HUES64 (cell line): ENCODE results near the gene JOSD2.
"Not testable (repeated sequence)": the region's sequence is repeated elsewhere in the genome, so short reads cannot be mapped to it uniquely, and the experiment has no call there.

ENCODE experiments used
- H3K27ac ChIP-seq: 2 replicates; pipeline ENCODE4 v1.7.0; 2013; ENCODE audit warnings: low read depth, low read length, inconsistent platforms
- H3K27me3 ChIP-seq: 2 replicates; pipeline ENCODE4 v1.6.1; 2013; ENCODE audit warnings: mild to moderate bottlenecking, low read length; ENCODE audit not compliant: insufficient read depth
- H3K36me3 ChIP-seq: 2 replicates; pipeline ENCODE4 v1.6.1; 2013; ENCODE audit warnings: mild to moderate bottlenecking, low read length; ENCODE audit not compliant: insufficient read depth
- H3K4me1 ChIP-seq: 2 replicates; pipeline ENCODE4 v1.6.1; 2013; ENCODE audit warnings: mild to moderate bottlenecking, low read length, moderate library complexity; ENCODE audit not compliant: insufficient read depth
- H3K4me3 ChIP-seq: 2 replicates; pipeline ENCODE4 v1.5.1; 2013; ENCODE audit warnings: mild to moderate bottlenecking, low read length, moderate library complexity
- H3K9ac ChIP-seq: 2 replicates; pipeline ENCODE4 v1.6.1; 2013; ENCODE audit warnings: mild to moderate bottlenecking, low read depth, low read length
- H3K9me3 ChIP-seq: 2 replicates; pipeline ENCODE4 v1.6.1; 2013; ENCODE audit warnings: low read depth, low read length; ENCODE audit not compliant: insufficient read depth
- WGBS: fragments of 150-250, 120-280 bp; methylation state at CpG from one replicate; pipeline ENCODE4 v1.1.7; 2013; ENCODE audit warnings: missing lambda C conversion rate; 5-methylcytosine and 5-hydroxymethylcytosine counted together

The JOSD2 gene

GRCh38 chr19:50542943-50543342 lies 32.0 kb upstream of the JOSD2 start:
- H3K9ac ChIP-seq: no peak overlapping the region
- no peaks in the 10 kb centered on the region for H3K27me3 ChIP-seq
- H3K9me3 ChIP-seq: peaks cover 7% of the 10 kb centered on the region; the same call in 1 of the 2 replicates
- 87% methylated on average over 21 of the region's 21 CpGs for WGBS
- no peak overlapping the region for H3K27ac ChIP-seq
- no peaks in the 10 kb centered on the region for H3K36me3 ChIP-seq
- no peaks in the 10 kb centered on the region for H3K4me1 ChIP-seq
- no peak overlapping the region for H3K4me3 ChIP-seq

GRCh38 chr19:50537769-50538230 lies 26.8 kb upstream of the JOSD2 start:
- Histone ChIP-seq H3K4me1 (no peaks in the 10 kb centered on the region), H3K27ac (no peak overlapping the region), H3K9me3 (peaks cover 24% of the 10 kb centered on the region), H3K9ac (no peak overlapping the region), H3K27me3 (no peaks in the 10 kb centered on the region), H3K36me3 (no peaks in the 10 kb centered on the region), H3K4me3 (no peak overlapping the region)
- 55% methylated on average over 14 of the region's 15 CpGs for WGBS

- 77% methylated on average over 18 of the region's 18 CpGs for WGBS
- H3K4me1 ChIP-seq: no peaks in the 10 kb centered on the region
- H3K9me3 ChIP-seq: peaks cover 29% of the 10 kb centered on the region
- H3K9ac ChIP-seq: no peak overlapping the region
- H3K4me3 ChIP-seq: no peak overlapping the region
- H3K36me3 ChIP-seq: no peaks in the 10 kb centered on the region
- no peak overlapping the region for H3K27ac ChIP-seq
- H3K27me3 ChIP-seq: no peaks in the 10 kb centered on the region
Measured at GRCh38 chr19:50537306-50537685, 26.3 kb upstream of the JOSD2 start.

GRCh38 chr19:50536662-50537305 lies 25.8 kb upstream of the JOSD2 start:
- WGBS: 89% methylated on average over 16 of the region's 16 CpGs
- Histone ChIP-seq H3K27me3 (no peaks in the 10 kb centered on the region), H3K4me1 (no peaks in the 10 kb centered on the region), H3K27ac (no peak overlapping the region), H3K4me3 (no peak overlapping the region), H3K36me3 (no peaks in the 10 kb centered on the region), H3K9ac (no peak overlapping the region), H3K9me3 (peaks cover 31% of the 10 kb centered on the region)

GRCh38 chr19:50535672-50536187 lies 24.7 kb upstream of the JOSD2 start:
- Histone ChIP-seq H3K27ac (no peak overlapping the region), H3K9me3 (peaks cover 36% of the 10 kb centered on the region), H3K27me3 (no peaks in the 10 kb centered on the region), H3K4me3 (no peak overlapping the region), H3K36me3 (no peaks in the 10 kb centered on the region), H3K9ac (no peak overlapping the region), H3K4me1 (no peaks in the 10 kb centered on the region)
- WGBS: 82% methylated on average over 10 of the region's 11 CpGs

GRCh38 chr19:50534478-50534877 lies 23.5 kb upstream of the JOSD2 start:
- Histone ChIP-seq H3K9ac (no peak overlapping the region), H3K4me1 (no peaks in the 10 kb centered on the region), H3K27ac (no peak overlapping the region), H3K9me3 (peaks cover 39% of the 10 kb centered on the region), H3K36me3 (no peaks in the 10 kb centered on the region), H3K27me3 (no peaks in the 10 kb centered on the region), H3K4me3 (no peak overlapping the region)
- 94% methylated on average over 3 of the region's 3 CpGs for WGBS

GRCh38 chr19:50532952-50533351 lies 22.0 kb upstream of the JOSD2 start:
- Histone ChIP-seq H3K4me3 (no peak overlapping the region), H3K4me1 (no peaks in the 10 kb centered on the region), H3K9ac (no peak overlapping the region), H3K27ac (no peak overlapping the region), H3K36me3 (no peaks in the 10 kb centered on the region), H3K27me3 (no peaks in the 10 kb centered on the region), H3K9me3 (peaks cover 39% of the 10 kb centered on the region)
- 82% methylated on average over 3 of the region's 4 CpGs for WGBS

- 73% methylated on average over 14 of the region's 14 CpGs for WGBS
- Histone ChIP-seq H3K4me1 (no peaks in the 10 kb centered on the region), H3K27ac (no peak overlapping the region), H3K27me3 (no peaks in the 10 kb centered on the region), H3K36me3 (no peaks in the 10 kb centered on the region), H3K9me3 (peaks cover 42% of the 10 kb centered on the region), H3K4me3 (no peak overlapping the region), H3K9ac (no peak overlapping the region)
Measured at GRCh38 chr19:50531171-50531612, 20.2 kb upstream of the JOSD2 start.

GRCh38 chr19:50528052-50528451 lies 17.1 kb upstream of the JOSD2 start:
- WGBS: 91% methylated on average over 3 of the region's 3 CpGs
- H3K9me3 ChIP-seq: peaks cover 22% of the 10 kb centered on the region
- H3K36me3 ChIP-seq, H3K27ac ChIP-seq, H3K4me3 ChIP-seq, H3K9ac ChIP-seq, H3K4me1 ChIP-seq, H3K27me3 ChIP-seq: not testable (repeated sequence)

- Histone ChIP-seq H3K9ac (no peak overlapping the region), H3K4me3 (no peak overlapping the region), H3K4me1 (no peaks in the 10 kb centered on the region), H3K27me3 (no peaks in the 10 kb centered on the region), H3K9me3 (peaks cover 8% of the 10 kb centered on the region; the same call in 1 of the 2 replicates), H3K36me3 (no peaks in the 10 kb centered on the region), H3K27ac (no peak overlapping the region)
- WGBS: 91% methylated on average over 10 of the region's 10 CpGs
Measured at GRCh38 chr19:50522881-50523280, 11.9 kb upstream of the JOSD2 start.

GRCh38 chr19:50520822-50521465 lies 10.0 kb upstream of the JOSD2 start:
- Histone ChIP-seq H3K9ac (no peak overlapping the region), H3K9me3 (0 out of 2 replicates have a peak, but pooled peaks cover 6% of the 10 kb centered on the region), H3K36me3 (no peaks in the 10 kb centered on the region), H3K27ac (no peak overlapping the region), H3K4me3 (no peak overlapping the region), H3K4me1 (no peaks in the 10 kb centered on the region), H3K27me3 (no peaks in the 10 kb centered on the region)
- WGBS: 93% methylated on average over 14 of the region's 17 CpGs
